Measurements from ENCODE around the gene NEO1.

Gene NEO1

DNA sequence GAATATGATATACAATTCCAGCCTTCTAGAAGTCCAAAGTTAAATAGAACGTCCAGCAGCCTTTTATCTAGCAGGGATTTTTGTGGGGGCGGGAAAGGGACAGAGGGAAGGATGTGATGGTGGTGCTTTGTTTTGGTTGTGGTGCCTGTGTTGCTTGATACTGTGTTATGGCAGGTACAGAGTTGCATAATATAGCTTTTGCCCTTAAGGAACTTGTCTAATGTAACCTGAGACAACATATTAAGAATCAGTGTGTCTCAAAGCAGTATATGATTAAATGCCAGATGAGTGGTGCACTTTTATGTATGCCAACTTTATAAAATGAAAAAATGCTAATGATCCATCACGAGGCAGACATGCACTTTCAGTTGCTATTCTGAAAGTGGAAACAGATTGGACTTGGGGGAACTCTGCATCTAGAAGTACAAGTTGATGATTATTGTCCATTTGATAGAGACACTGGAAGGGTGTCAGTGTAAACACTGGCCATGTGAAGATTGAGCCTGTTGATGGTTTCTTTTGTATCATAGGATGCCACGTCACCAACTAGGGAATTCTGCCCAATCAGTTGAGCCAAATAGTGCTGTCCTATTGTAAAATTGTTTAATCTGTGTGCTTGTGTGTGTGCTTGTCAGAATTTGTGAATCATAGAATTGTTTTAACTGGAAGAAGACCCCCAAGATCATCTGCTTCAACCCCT, 23.0 kb downstream of the NEO1 start:
- DNase-seq (ENCODE audit: insufficient read length, low spot score) (no peak), FAIRE-seq (no peak)
- no peak for TF ChIP-seq POLR2A (IDR thresholded peaks at IDR 0.05; ENCODE audit: low read depth, low read length)

GRCh38 chr15:73078291-73078690, 26.0 kb downstream of the NEO1 start:
- DNase-seq (ENCODE audit: insufficient read length, low spot score): no peak
- no peak for TF ChIP-seq POLR2A (IDR thresholded peaks at IDR 0.05; ENCODE audit: low read depth, low read length)
- no peak for FAIRE-seq

DNA sequence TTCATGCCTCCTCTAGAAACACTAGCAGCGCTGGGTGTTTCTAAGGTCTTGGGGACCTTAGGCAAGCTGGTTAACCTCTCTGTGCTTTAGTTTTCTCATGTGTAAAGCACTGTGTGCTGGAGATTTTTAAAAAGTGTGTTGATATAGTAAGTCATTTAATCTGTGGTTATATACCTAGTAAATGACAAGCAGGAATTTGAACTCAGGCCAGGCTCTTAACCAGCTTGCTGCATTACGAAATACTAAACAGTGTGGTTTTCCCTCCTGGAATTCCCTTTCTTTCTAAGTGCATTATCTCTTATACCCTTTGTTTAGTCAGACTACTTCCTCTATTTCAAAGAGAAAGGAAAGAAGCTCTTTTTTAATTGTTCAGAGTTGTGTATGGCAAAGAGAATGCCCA, 26.5 kb downstream of the NEO1 start:
- FAIRE-seq: no peak
- no peak for TF ChIP-seq POLR2A (IDR thresholded peaks at IDR 0.05; ENCODE audit: low read depth, low read length)
- DNase-seq (ENCODE audit: insufficient read length, low spot score): no peak

- no peak for FAIRE-seq
- no peak for TF ChIP-seq POLR2A (IDR thresholded peaks at IDR 0.05; ENCODE audit: low read depth, low read length)
- no peak for DNase-seq (ENCODE audit: insufficient read length, low spot score)
Observed at GRCh38 chr15:73079565-73079964, 27.3 kb downstream of the NEO1 start.

DNA sequence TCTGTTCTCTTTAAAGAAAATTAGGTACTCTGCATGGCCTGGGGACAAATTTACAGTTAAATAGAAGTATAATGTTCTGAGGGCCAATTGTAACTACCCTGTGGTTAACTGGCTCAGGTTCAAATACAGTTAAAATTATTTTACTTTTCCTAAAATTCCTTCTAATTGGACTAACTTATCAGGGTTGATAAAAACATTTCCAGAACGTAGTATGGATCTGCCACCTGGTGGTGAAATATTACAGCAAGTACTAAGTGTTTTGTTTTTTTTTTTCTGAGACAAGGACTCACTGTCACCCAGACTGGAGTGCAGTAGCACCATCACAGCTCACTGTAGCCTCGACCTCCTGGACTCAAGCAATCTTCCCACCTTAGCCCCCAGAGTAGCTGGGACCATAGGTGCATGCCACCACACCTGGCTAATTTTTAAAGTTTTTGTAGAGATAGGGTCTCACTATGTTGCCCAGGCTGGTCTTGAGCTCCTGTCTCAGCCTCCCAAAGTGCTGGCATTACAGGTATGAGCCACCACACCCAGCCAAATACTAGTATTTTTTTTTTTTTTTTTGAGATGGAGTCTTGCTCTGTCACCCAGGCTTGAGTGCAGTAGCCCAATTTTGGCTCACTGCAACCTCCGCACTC, 29.2 kb downstream of the NEO1 start:
- no peak for TF ChIP-seq POLR2A (IDR thresholded peaks at IDR 0.05; ENCODE audit: low read depth, low read length)
- FAIRE-seq: peak; percentile 48
- DNase-seq (ENCODE audit: insufficient read length, low spot score): peak; percentile 2

- FAIRE-seq (no peak), DNase-seq (ENCODE audit: insufficient read length, low spot score) (no peak)
- TF ChIP-seq POLR2A (IDR thresholded peaks at IDR 0.05; ENCODE audit: low read depth, low read length): no peak
Observed at GRCh38 chr15:73082812-73083211, 30.5 kb downstream of the NEO1 start.

GRCh38 chr15:73087098-73087497, 34.8 kb downstream of the NEO1 start:
- no peak for TF ChIP-seq POLR2A (IDR thresholded peaks at IDR 0.05; ENCODE audit: low read depth, low read length)
- no peak for DNase-seq (ENCODE audit: insufficient read length, low spot score)
- no peak for FAIRE-seq

DNA sequence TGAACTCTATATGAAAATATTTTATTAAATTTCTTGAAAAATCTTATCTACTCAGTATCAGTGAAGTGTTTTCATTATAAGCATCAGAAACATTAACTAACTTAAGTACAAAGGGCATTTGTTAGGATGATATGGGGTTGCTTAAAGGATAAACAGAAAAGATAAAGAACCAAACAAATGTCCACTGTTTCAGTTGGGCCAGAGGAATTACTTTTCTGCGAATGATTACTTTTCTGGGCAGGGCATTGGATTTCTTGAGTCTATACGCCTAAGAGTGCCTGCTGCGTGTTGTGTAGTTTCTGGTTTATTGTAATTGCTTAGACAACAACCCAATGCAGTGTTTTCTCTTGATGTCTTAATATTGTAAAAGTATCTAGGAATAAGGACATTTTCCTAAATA, 52.8 kb downstream of the NEO1 start:
- TF ChIP-seq POLR2A (IDR thresholded peaks at IDR 0.05; ENCODE audit: low read depth, low read length): no peak
- FAIRE-seq (no peak), DNase-seq (ENCODE audit: insufficient read length, low spot score) (no peak)

DNA sequence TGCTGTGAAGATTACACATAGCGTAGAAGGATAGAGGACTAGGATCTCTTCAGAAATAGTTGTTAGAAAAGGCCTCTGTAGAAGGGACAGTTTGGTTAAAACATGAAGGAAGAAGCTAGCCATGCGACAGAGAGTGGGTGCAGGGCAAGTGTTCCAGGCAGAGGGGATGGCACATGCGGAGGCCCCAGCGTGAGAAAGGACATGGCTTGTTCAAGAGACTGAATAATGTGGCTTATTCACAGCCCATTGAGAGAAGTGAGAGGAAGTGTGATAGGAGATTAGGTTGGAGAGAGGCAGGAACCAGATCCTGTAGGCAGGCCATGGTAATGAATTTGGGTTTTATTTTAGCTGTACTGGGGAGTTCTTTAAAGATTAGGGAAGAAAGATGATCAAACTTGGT, 56.4 kb downstream of the NEO1 start:
- no peak for TF ChIP-seq POLR2A (IDR thresholded peaks at IDR 0.05; ENCODE audit: low read depth, low read length)
- DNase-seq (ENCODE audit: insufficient read length, low spot score) (no peak), FAIRE-seq (no peak)

GRCh38 chr15:73109765-73110164, 57.5 kb downstream of the NEO1 start:
- no peak for FAIRE-seq
- no peak for TF ChIP-seq POLR2A (IDR thresholded peaks at IDR 0.05; ENCODE audit: low read depth, low read length)

DNA sequence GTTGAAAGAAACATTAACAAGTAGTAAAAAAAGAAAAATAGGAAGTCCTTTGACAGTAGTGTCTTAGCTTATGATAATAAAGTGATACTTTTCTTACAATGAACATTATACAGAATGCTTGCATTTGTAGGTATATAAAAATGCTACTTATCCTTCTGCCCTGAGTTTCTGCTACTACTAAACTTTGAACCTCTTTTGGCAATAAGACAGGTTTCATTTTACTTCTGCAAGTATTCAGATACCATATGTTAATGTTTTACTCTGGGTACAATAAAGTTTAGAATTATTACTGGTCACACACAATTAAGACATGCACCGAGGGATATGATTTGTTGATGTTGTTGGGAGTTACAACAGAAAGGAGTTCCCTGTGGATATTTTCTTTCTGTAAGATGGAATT, 57.9 kb downstream of the NEO1 start:
- no peak for TF ChIP-seq POLR2A (IDR thresholded peaks at IDR 0.05; ENCODE audit: low read depth, low read length)
- FAIRE-seq: no peak
- DNase-seq (ENCODE audit: insufficient read length, low spot score): no peak

More at GRCh38 chr15:73109765-73110164, 57.5 kb downstream of the NEO1 start:
- no peak for DNase-seq (ENCODE audit: insufficient read length, low spot score)

DNA sequence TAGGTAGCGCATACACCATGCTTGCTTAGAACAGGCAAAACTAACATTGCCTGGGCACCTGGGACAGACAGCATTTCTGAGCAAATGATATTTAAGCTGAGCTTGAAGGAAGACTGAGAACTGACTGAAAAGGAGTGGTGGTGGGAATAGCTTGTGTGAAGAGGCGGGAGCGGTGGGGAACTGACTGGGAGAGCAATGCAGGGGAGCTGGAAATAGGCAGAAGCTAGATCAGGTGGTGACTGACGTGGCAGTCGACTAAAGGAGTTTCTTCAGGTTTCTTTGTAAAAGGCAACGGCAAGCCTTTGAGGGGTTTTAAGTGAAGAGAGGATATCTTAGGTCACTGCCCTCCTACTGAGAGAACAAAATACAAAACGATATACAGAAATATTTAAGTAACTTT, 61.8 kb downstream of the NEO1 start:
- TF ChIP-seq POLR2A (IDR thresholded peaks at IDR 0.05; ENCODE audit: low read depth, low read length): no peak
- FAIRE-seq (no peak), DNase-seq (ENCODE audit: insufficient read length, low spot score) (no peak)

- FAIRE-seq: no peak
- TF ChIP-seq POLR2A (IDR thresholded peaks at IDR 0.05; ENCODE audit: low read depth, low read length): no peak
- no peak for DNase-seq (ENCODE audit: insufficient read length, low spot score)
Observed at GRCh38 chr15:73116164-73116563, 63.9 kb downstream of the NEO1 start.

DNA sequence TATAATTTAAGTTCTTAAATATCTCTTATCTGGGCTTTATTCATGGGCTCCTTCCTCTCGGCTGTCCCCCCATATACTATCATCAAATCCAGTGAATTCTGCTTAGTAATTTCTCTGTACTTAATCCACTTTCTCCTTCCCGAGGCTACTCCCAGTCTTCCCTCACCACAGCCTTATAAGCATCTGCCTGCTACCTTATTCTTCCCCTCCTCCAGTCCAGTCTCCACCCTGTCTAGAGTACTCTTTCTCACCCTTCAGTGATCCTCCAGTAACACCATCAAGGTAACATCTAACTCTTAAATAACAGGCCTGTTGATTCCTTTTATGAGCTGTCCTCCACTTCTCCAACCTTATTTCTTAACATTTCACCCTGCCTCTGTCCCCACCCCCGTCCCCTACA, 65.8 kb downstream of the NEO1 start:
- FAIRE-seq: no peak
- DNase-seq (ENCODE audit: insufficient read length, low spot score): no peak
- TF ChIP-seq POLR2A (IDR thresholded peaks at IDR 0.05; ENCODE audit: low read depth, low read length): no peak

DNA sequence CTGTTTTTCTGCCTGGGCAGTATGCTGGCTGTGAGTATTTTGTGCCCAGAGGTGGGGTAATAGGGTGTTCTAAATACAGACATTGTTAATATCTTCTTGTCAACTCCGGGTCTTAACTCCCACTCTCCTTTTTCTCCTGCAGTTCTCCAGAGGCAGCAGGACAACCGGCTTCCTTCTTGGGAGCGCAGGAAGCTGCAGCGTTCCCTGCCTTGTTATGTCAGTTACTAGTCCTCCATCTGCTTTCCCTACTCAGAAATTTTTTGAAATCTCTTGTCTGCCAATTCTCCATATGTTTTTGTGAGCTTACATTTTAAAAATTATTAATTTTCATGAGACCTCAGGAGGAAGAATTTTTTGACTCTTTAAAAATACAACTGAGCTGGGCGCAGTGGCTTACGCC, 67.2 kb downstream of the NEO1 start:
- TF ChIP-seq POLR2A (IDR thresholded peaks at IDR 0.05; ENCODE audit: low read depth, low read length): no peak
- no peak for FAIRE-seq
- no peak for DNase-seq (ENCODE audit: insufficient read length, low spot score)

Measured in H54 (cell line).